K562 (cell line): Measurements from ENCODE around the gene MEAK7. TPM values are rescaled to one million over a fixed set of nuclear protein-coding genes. Genes with fewer than 3 reads are reported as not detected.

Experiments
- CSDE1 ChIP-seq, 2 experiments: fragments of 450-650 bp; IDR thresholded peaks; 2 replicates each; pipeline ENCODE4 v1.6.1; 2016; ENCODE audit warnings: mild to moderate bottlenecking in 1 of 2
- FOXJ2 ChIP-seq: fragments of 200-800 bp; sonication (Bioruptor generic); IDR thresholded peaks from 2 replicates; pipeline ENCODE4 v1.6.1; 2016; ENCODE audit warnings: missing genetic modification characterization, missing compliant biosample characterization
- MXD1 ChIP-seq: fragments of 250-450 bp; sonication (Bioruptor Pico); IDR thresholded peaks from 2 replicates; pipeline ENCODE4 v1.8.0; 2021; ENCODE audit warnings: borderline replicate concordance, mild to moderate bottlenecking, moderate library complexity; ENCODE audit not compliant: poor library complexity, severe bottlenecking
- PML ChIP-seq: IDR thresholded peaks from 2 replicates; pipeline ENCODE4 v1.6.1; 2012; ENCODE audit warnings: low read length, inconsistent platforms
- POLR2G ChIP-seq: fragments of 200-400 bp; formaldehyde crosslinking; IDR thresholded peaks from 2 replicates; pipeline ENCODE4 v1.6.1; 2017; ENCODE audit warnings: low read depth, mild to moderate bottlenecking, antibody characterized with exemption, low read length, moderate library complexity
- SMARCC2 ChIP-seq: fragments of 450-650 bp; IDR thresholded peaks from 2 replicates; pipeline ENCODE4 v1.6.1; 2017; ENCODE audit warnings: antibody characterized with exemption, moderate library complexity, mild to moderate bottlenecking, low read depth
- TEAD1 ChIP-seq, 2 experiments: fragments of 450-650 bp in 1 of 2; sonication (generic) in 1 of 2; formaldehyde crosslinking; IDR thresholded peaks; 2 replicates each; pipeline versions ENCODE4 v1.4.0 to v1.8.0; 2020 to 2022; ENCODE audit warnings: mild to moderate bottlenecking in 2 of 2, missing genetic modification reagents in 1 of 2
- ZBTB7A ChIP-seq: IDR thresholded peaks from 2 replicates; pipeline ENCODE4 v1.6.1; 2011; ENCODE audit warnings: low read depth, mild to moderate bottlenecking, low read length, moderate library complexity, borderline replicate concordance; ENCODE audit not compliant: control insufficient read depth
- ZFX ChIP-seq: sonication (generic); formaldehyde crosslinking; IDR thresholded peaks from 2 replicates; pipeline ENCODE4 v1.8.0; 2022; ENCODE audit warnings: mild to moderate bottlenecking, missing genetic modification reagents, moderate library complexity
- ZNF184 ChIP-seq: sonication (generic); formaldehyde crosslinking; IDR thresholded peaks from 2 replicates; pipeline ENCODE4 v1.5.0; 2020; ENCODE audit warnings: missing genetic modification reagents
- polyA plus RNA-seq, 8 experiments: library from polyadenylated mRNA; depleted of rRNA in 4 of 8; stranded (reverse) in 5 of 8; unstranded in 3 of 8; fragments of >200 nt; fragmentation: Nextera tagmentation in 2 of 8; fragmentation: Illumina TruSeq in 1 of 8; extraction: Ambion mirVana in 2 of 8; extraction: Trizol in 1 of 8; gene quantifications; 2 replicates each; pipeline versions ENCODE4 v1.2.1 to v1.2.3, GENCODE V29; 2011 to 2014; ENCODE audit warnings: inconsistent platforms in 1 of 8, missing spikeins in 1 of 8
- total RNA-seq, 7 experiments: library from RNA; depleted of rRNA in 6 of 7; stranded (reverse); fragments of >200 nt in 6 of 7; fragmentation: Illumina TruSeq in 2 of 7; extraction: Trizol in 2 of 7; gene quantifications; 2 replicates each; pipeline versions ENCODE4 v1.2.1 to v1.2.3, GENCODE V29; 2011 to 2021; ENCODE audit warnings: low replicate concordance in 1 of 7
- TF ChIP-seq, protein P1 (sequence below), 3 experiments: IDR thresholded peaks in 2 of 3; conservative IDR thresholded peaks in 1 of 3; 2 replicates each; pipeline ENCODE4 v1.5.1; 2011 to 2012; ENCODE audit warnings: low read length in 3 of 3, mild to moderate bottlenecking in 3 of 3, control low read depth in 2 of 3, improper control_type of control experiment in 1 of 3, inconsistent platforms in 1 of 3, low read depth in 1 of 3, mixed read lengths in 1 of 3, moderate library complexity in 1 of 3; ENCODE audit not compliant: insufficient read depth in 2 of 3
- TF ChIP-seq, protein P2 (sequence below): fragments of 450-650 bp; IDR thresholded peaks from 2 replicates; pipeline ENCODE4 v1.6.1; 2016; ENCODE audit warnings: mild to moderate bottlenecking, moderate library complexity

MEAK7 gene
- total and polyA plus RNA-seq, 9 of the 15 experiments (the other 6 are each of a cell fraction or from before 2014, with no cell fraction given): 1.4 to 14.5 (median 6.3) TPM

GRCh38 chr16:84504420-84505248 lies at the start of gene MEAK7 (continued):
- TF ChIP-seq TEAD1 (CRISPR knock-in tag; IDR thresholded peaks at IDR 0.05): peak in 1 of 2 experiments; percentile 68; a peak in 1 of 4 replicates
- TF ChIP-seq, protein P1, sequence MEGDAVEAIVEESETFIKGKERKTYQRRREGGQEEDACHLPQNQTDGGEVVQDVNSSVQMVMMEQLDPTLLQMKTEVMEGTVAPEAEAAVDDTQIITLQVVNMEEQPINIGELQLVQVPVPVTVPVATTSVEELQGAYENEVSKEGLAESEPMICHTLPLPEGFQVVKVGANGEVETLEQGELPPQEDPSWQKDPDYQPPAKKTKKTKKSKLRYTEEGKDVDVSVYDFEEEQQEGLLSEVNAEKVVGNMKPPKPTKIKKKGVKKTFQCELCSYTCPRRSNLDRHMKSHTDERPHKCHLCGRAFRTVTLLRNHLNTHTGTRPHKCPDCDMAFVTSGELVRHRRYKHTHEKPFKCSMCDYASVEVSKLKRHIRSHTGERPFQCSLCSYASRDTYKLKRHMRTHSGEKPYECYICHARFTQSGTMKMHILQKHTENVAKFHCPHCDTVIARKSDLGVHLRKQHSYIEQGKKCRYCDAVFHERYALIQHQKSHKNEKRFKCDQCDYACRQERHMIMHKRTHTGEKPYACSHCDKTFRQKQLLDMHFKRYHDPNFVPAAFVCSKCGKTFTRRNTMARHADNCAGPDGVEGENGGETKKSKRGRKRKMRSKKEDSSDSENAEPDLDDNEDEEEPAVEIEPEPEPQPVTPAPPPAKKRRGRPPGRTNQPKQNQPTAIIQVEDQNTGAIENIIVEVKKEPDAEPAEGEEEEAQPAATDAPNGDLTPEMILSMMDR (IDR thresholded peaks at IDR 0.05 in 2 of 3, conservative IDR thresholded peaks at IDR 0.05 in 1 of 3; ENCODE audit: insufficient read depth in 2 of 3, low read depth in 1 of 3, low read length in 3 of 3): peak; percentile 9 to 44 (median 37); a peak in 4 of 6 replicates
- TF ChIP-seq ZBTB7A: peak; percentile 30; the same call in 1 of the 2 replicates
- no peak for TF ChIP-seq ZNF184 (CRISPR knock-in tag)
- peak; percentile 95 for TF ChIP-seq POLR2G
- peak; percentile 54; the same call in 1 of the 2 replicates for TF ChIP-seq PML
- TF ChIP-seq CSDE1 (IDR thresholded peaks at IDR 0.05): peak in 1 of 2 experiments; percentile 96; a peak in 2 of 4 replicates
- TF ChIP-seq, protein P2, sequence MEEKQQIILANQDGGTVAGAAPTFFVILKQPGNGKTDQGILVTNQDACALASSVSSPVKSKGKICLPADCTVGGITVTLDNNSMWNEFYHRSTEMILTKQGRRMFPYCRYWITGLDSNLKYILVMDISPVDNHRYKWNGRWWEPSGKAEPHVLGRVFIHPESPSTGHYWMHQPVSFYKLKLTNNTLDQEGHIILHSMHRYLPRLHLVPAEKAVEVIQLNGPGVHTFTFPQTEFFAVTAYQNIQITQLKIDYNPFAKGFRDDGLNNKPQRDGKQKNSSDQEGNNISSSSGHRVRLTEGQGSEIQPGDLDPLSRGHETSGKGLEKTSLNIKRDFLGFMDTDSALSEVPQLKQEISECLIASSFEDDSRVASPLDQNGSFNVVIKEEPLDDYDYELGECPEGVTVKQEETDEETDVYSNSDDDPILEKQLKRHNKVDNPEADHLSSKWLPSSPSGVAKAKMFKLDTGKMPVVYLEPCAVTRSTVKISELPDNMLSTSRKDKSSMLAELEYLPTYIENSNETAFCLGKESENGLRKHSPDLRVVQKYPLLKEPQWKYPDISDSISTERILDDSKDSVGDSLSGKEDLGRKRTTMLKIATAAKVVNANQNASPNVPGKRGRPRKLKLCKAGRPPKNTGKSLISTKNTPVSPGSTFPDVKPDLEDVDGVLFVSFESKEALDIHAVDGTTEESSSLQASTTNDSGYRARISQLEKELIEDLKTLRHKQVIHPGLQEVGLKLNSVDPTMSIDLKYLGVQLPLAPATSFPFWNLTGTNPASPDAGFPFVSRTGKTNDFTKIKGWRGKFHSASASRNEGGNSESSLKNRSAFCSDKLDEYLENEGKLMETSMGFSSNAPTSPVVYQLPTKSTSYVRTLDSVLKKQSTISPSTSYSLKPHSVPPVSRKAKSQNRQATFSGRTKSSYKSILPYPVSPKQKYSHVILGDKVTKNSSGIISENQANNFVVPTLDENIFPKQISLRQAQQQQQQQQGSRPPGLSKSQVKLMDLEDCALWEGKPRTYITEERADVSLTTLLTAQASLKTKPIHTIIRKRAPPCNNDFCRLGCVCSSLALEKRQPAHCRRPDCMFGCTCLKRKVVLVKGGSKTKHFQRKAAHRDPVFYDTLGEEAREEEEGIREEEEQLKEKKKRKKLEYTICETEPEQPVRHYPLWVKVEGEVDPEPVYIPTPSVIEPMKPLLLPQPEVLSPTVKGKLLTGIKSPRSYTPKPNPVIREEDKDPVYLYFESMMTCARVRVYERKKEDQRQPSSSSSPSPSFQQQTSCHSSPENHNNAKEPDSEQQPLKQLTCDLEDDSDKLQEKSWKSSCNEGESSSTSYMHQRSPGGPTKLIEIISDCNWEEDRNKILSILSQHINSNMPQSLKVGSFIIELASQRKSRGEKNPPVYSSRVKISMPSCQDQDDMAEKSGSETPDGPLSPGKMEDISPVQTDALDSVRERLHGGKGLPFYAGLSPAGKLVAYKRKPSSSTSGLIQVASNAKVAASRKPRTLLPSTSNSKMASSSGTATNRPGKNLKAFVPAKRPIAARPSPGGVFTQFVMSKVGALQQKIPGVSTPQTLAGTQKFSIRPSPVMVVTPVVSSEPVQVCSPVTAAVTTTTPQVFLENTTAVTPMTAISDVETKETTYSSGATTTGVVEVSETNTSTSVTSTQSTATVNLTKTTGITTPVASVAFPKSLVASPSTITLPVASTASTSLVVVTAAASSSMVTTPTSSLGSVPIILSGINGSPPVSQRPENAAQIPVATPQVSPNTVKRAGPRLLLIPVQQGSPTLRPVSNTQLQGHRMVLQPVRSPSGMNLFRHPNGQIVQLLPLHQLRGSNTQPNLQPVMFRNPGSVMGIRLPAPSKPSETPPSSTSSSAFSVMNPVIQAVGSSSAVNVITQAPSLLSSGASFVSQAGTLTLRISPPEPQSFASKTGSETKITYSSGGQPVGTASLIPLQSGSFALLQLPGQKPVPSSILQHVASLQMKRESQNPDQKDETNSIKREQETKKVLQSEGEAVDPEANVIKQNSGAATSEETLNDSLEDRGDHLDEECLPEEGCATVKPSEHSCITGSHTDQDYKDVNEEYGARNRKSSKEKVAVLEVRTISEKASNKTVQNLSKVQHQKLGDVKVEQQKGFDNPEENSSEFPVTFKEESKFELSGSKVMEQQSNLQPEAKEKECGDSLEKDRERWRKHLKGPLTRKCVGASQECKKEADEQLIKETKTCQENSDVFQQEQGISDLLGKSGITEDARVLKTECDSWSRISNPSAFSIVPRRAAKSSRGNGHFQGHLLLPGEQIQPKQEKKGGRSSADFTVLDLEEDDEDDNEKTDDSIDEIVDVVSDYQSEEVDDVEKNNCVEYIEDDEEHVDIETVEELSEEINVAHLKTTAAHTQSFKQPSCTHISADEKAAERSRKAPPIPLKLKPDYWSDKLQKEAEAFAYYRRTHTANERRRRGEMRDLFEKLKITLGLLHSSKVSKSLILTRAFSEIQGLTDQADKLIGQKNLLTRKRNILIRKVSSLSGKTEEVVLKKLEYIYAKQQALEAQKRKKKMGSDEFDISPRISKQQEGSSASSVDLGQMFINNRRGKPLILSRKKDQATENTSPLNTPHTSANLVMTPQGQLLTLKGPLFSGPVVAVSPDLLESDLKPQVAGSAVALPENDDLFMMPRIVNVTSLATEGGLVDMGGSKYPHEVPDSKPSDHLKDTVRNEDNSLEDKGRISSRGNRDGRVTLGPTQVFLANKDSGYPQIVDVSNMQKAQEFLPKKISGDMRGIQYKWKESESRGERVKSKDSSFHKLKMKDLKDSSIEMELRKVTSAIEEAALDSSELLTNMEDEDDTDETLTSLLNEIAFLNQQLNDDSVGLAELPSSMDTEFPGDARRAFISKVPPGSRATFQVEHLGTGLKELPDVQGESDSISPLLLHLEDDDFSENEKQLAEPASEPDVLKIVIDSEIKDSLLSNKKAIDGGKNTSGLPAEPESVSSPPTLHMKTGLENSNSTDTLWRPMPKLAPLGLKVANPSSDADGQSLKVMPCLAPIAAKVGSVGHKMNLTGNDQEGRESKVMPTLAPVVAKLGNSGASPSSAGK: peak; percentile 71
- 0 out of 2 replicates have a peak, but pooled peaks have one; percentile 24 for TF ChIP-seq SMARCC2
- TF ChIP-seq ZFX (CRISPR knock-in tag): peak; percentile 96
- TF ChIP-seq MXD1 (CRISPR knock-in tag): no peak
- no peak for TF ChIP-seq FOXJ2 (tag)
